Suprapubic skin (tissue), 4 donors: Measurements from ENCODE around the gene RPL35. TPM values are rescaled to one million over a fixed set of nuclear protein-coding genes. Genes with fewer than 3 reads are reported as not detected.
"Not testable (repeated sequence)": the region's sequence is repeated elsewhere in the genome, so short reads cannot be mapped to it uniquely, and the experiment has no call there.

Experiments used
- DNase-seq, 2 donors: peaks; one replicate each; pipeline ENCODE4 v3.0.0-alpha.2; 2019; ENCODE audit warnings: low spot score in 2 of 2
- H3K27ac ChIP-seq: fragments of 200-600 bp; sonication (generic); one replicate; pipeline ENCODE4 v1.5.1; 2019
- H3K27me3 ChIP-seq: fragments of 200-600 bp; sonication (generic); one replicate; pipeline ENCODE4 v1.5.1; 2019
- H3K36me3 ChIP-seq: fragments of 200-600 bp; sonication (generic); one replicate; pipeline ENCODE4 v1.5.1; 2019
- H3K4me1 ChIP-seq: fragments of 200-600 bp; sonication (generic); one replicate; pipeline ENCODE4 v1.5.1; 2019
- H3K4me3 ChIP-seq: fragments of 200-600 bp; sonication (generic); one replicate; pipeline ENCODE4 v1.5.1; 2019; ENCODE audit warnings: mild to moderate bottlenecking
- H3K9me3 ChIP-seq: fragments of 200-600 bp; sonication (generic); one replicate; pipeline ENCODE4 v1.5.1; 2019
- EP300 ChIP-seq: sonication (generic); formaldehyde crosslinking; IDR thresholded peaks from one replicate; pipeline ENCODE4 v1.6.1; 2017; ENCODE audit warnings: antibody characterized with exemption
- POLR2A ChIP-seq, 2 donors: fragments of 450-650 bp; IDR thresholded peaks; one replicate each; pipeline ENCODE4 v1.6.1; 2017; ENCODE audit warnings: antibody characterized with exemption in 2 of 2, mild to moderate bottlenecking in 2 of 2, moderate library complexity in 2 of 2
- POLR2AphosphoS5 ChIP-seq, 3 donors: sonication (generic); formaldehyde crosslinking; IDR thresholded peaks; one replicate each; pipeline ENCODE4 v1.6.1; 2017; ENCODE audit warnings: antibody characterized with exemption in 3 of 3
- WGBS: methylation state at CpG from one replicate; pipeline ENCODE4 v1.1.5; 2018; 5-methylcytosine and 5-hydroxymethylcytosine counted together
- total RNA-seq, 4 donors: library from RNA; depleted of rRNA; stranded (reverse); fragments of >200 nt; gene quantifications; one replicate each; pipeline ENCODE4 v1.1.0, GENCODE V29; 2016
- TF ChIP-seq, protein P1 (sequence below), 2 donors: fragments of 200-600 bp in 1 of 2; fragments of 450-650 bp in 1 of 2; sonication (generic) in 1 of 2; IDR thresholded peaks; one replicate each; pipeline ENCODE4 v1.5.1; 2016 to 2019; ENCODE audit warnings: antibody characterized with exemption in 2 of 2, mild to moderate bottlenecking in 1 of 2, moderate library complexity in 1 of 2

Gene RPL35
- total RNA-seq, 4 donors from 2014 or later = 1,001 to 2,050 (median 1,799) TPM

DNA sequence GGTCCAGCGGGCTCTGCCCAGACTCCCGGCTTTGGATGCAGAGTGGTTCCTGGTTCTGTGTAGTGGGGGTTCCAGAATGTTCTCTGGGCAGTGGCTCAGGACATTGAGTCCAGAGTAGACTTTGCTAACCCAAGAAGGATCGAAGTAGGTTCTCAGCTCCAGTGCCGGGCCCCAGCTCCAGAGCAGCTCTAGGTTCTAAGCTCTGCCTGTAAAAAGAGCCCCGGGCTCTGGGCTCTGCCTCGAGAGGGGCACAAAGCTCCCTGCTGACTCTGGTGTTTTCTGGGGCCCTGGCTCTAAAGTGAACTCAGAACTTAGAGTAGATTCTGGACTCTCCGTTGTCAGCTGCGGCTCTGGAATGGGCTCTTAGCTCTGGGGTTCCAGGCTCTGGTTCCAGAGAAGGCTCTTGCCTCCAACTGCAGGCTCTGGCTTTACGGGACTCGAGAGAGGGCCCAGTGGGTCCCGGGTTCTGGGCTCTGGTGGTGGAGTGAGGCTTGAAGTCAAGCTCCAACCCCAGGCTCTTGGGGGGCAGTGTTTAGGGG lies 8.1 kb downstream of the RPL35 start:
- Histone ChIP-seq H3K4me3 (peak overlapping the region; percentile 55), H3K4me1 (peaks cover 21% of the 10 kb centered on the region), H3K36me3 (peaks cover 25% of the 10 kb centered on the region), H3K27me3 (no peaks in the 10 kb centered on the region), H3K27ac (no peak overlapping the region), H3K9me3 (no peaks in the 10 kb centered on the region)
- WGBS = 49% methylated on average over 6 of the region's 11 CpGs
- no peak for DNase-seq
- TF ChIP-seq POLR2AphosphoS5 (IDR thresholded peaks at IDR 0.05) (no peak), EP300 (no peak), POLR2A (IDR thresholded peaks at IDR 0.05) (no peak)
- TF ChIP-seq, protein P1, sequence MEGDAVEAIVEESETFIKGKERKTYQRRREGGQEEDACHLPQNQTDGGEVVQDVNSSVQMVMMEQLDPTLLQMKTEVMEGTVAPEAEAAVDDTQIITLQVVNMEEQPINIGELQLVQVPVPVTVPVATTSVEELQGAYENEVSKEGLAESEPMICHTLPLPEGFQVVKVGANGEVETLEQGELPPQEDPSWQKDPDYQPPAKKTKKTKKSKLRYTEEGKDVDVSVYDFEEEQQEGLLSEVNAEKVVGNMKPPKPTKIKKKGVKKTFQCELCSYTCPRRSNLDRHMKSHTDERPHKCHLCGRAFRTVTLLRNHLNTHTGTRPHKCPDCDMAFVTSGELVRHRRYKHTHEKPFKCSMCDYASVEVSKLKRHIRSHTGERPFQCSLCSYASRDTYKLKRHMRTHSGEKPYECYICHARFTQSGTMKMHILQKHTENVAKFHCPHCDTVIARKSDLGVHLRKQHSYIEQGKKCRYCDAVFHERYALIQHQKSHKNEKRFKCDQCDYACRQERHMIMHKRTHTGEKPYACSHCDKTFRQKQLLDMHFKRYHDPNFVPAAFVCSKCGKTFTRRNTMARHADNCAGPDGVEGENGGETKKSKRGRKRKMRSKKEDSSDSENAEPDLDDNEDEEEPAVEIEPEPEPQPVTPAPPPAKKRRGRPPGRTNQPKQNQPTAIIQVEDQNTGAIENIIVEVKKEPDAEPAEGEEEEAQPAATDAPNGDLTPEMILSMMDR (IDR thresholded peaks at IDR 0.05) = no peak

DNA sequence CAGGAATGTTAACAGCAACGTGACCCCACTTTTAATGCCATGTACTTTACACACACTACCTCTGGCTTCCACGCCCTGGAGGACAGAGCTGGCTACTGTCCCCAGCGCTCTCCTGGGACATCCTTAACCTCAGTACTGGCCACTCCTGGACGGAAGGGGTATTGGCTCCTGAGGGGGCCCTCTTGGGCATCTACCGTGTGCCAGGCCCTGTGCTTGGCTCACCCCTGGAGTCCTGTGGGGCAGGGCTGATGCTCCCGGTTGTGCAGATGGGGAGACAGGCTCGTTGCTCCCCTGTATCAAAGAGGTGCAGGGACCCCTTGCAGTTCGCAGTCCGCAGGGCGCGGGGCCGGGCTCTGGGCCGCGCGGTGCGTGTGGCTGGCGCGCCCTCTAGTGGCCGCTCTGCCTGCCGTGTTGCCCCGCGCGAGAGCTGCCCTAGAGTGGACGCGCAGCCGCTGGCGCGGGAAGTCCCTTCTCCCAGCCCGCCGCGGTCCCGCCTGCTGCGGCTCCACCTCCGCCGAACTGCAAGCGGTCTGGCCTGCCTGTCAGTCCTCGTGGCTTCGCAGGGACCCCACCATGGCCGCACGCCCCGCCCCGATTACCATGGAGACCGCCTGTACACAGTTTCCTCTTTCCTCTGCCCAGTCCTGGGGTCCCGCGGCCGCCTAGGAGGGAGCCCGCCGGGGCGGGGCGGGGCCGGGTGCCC lies 8.8 kb downstream of the RPL35 start, which contains the start of gene WDR38:
WDR38 (plus strand) TSS at position 632 of the 703 bp plus-strand sequence. CDS start 72 bp downstream, outside the sequence.
- peak within 1 kb of the TSS; percentile 55 for H3K4me3 ChIP-seq
- H3K36me3 ChIP-seq = peaks cover 18% of the 10 kb centered on the region
- 4% methylated on average over 10 of the region's 51 CpGs for WGBS
- peaks cover 18% of the 10 kb centered on the region for H3K4me1 ChIP-seq
- no peaks in the 10 kb centered on the region for H3K27me3 ChIP-seq
- TF ChIP-seq EP300 (no peak), POLR2A (IDR thresholded peaks at IDR 0.05) (no peak)
- TF ChIP-seq, protein P1 (IDR thresholded peaks at IDR 0.05) = peak; percentile 84 to 97
- peak in 1 of 2 donors; percentile 88 for DNase-seq
- H3K9me3 ChIP-seq = no peaks in the 10 kb centered on the region
- H3K27ac ChIP-seq = no peak within 1 kb of the TSS

DNA sequence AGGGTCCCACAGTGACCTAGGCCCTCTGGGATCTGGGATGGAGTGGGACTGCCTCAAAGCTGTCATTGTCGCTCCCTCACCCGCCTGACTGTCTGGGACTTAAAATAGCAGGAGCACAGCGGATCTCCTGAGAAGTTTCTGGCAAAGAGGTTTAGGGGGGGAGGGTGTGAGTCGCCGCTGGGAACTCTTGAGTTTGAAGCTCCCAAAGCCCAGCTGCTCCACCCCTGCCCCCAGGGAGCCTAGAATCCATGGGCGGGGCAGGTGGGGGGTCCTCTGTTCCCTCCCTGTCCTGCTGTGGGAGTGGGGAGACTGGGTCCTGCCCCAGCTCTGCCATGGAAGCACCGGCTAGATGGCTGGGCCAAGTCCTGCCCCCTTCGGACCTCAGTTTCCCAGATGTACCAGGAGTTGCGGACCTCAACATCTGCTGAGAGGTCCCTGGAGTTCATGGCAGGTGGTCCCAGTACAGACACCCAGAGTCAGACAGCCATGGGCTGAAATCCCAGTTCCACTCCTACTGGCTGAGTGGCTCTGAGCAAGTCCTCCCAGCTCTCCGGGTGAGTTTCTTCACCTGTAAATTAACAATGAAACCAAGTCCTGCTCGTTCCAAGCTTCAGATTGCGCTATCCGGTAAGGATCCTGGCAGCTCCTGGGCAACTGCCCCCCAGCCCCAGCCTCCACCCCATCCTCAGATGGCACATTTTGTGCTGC lies 9.5 kb downstream of the RPL35 start:
- H3K27ac ChIP-seq = no peak overlapping the region
- H3K9me3 ChIP-seq = no peaks in the 10 kb centered on the region
- H3K4me1 ChIP-seq = peaks cover 18% of the 10 kb centered on the region
- no peaks in the 10 kb centered on the region for H3K27me3 ChIP-seq
- 21% methylated on average over 4 of the region's 13 CpGs for WGBS
- no peak for DNase-seq
- peaks cover 11% of the 10 kb centered on the region for H3K36me3 ChIP-seq
- H3K4me3 ChIP-seq = peak overlapping the region; percentile 55
- TF ChIP-seq POLR2AphosphoS5 (IDR thresholded peaks at IDR 0.05) = no peak
- TF ChIP-seq POLR2A (IDR thresholded peaks at IDR 0.05) = no peak
- no peak for TF ChIP-seq EP300
- TF ChIP-seq, protein P1 (IDR thresholded peaks at IDR 0.05) = no peak

DNA sequence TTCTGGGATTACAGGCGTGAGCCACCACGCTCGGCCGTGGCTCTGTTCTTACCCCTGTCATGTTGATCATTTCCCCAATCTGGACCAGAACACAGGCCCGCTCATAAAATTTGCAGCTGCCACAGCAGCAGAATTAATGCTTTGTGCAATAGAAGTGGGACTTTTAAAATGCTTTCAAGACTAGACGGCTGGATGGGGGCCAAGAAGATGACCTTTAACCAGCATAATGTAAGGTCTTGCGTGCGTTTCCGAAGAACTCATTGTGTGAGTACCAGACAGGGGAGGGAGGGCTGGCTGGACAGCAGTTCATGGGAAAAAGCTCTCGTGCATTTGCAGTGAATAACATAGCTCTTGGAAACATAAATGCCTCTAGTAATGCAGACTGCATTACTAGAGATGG lies 12.0 kb downstream of the RPL35 start:
- TF ChIP-seq POLR2AphosphoS5 (IDR thresholded peaks at IDR 0.05) (no peak), EP300 (no peak), POLR2A (IDR thresholded peaks at IDR 0.05) (no peak)
- TF ChIP-seq, protein P1 (IDR thresholded peaks at IDR 0.05) = no peak
- no peaks in the 10 kb centered on the region for H3K36me3 ChIP-seq
- WGBS = 72% methylated on average over 10 of the region's 10 CpGs
- no peak overlapping the region for H3K27ac ChIP-seq
- no peaks in the 10 kb centered on the region for H3K9me3 ChIP-seq
- H3K4me3 ChIP-seq = no peak overlapping the region
- DNase-seq = no peak
- peaks cover 18% of the 10 kb centered on the region for H3K4me1 ChIP-seq
- H3K27me3 ChIP-seq = no peaks in the 10 kb centered on the region

DNA sequence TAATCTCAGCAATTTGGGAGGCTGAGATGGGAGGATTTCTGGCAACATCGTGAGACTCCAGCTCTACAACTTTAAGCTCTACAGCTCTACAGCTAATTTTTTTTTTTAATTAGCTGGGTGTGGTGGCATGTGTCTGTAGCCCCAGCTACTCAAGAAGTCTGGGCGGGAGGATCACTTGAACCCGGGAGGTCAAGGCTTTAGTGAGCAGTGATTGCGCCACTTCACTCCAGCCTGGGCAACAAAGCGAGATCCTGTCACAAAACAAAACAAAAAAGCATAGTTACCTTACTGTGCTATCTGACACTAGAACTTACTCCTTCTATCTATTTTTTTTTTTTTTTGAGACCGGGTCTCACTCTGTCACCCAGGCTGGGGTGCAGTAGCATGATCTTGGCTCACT lies 14.8 kb downstream of the RPL35 start:
- Histone ChIP-seq H3K4me3 (no peak overlapping the region), H3K27me3 (no peaks in the 10 kb centered on the region), H3K9me3 (no peaks in the 10 kb centered on the region), H3K4me1 (peaks cover 1% of the 10 kb centered on the region), H3K27ac (no peak overlapping the region), H3K36me3 (no peaks in the 10 kb centered on the region)
- no peak for DNase-seq
- 78% methylated on average over 6 of the region's 6 CpGs for WGBS
- TF ChIP-seq POLR2AphosphoS5 (IDR thresholded peaks at IDR 0.05) (no peak), EP300 (no peak), POLR2A (IDR thresholded peaks at IDR 0.05) (no peak)
- TF ChIP-seq, protein P1 (IDR thresholded peaks at IDR 0.05) = no peak

DNA sequence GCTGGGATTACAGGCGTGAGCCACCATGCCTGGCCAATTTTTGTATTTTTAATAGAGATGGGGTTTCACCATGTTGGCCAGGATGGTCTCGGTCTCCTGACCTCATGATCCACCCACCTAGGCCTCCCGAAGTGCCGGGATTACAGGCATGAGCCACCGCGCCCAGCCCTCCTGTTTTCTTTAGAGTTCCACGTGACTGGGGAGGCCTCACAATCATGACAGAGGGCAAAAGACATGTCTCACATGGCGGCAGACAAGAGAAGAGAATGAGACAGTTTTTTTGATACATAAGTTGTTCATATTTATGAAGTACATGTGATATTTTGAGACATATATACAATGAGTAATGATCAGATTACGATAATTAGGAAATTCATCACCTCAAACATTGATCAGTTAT lies 15.3 kb downstream of the RPL35 start:
- not testable (repeated sequence) for H3K4me3 ChIP-seq, H3K9me3 ChIP-seq, H3K36me3 ChIP-seq, H3K27me3 ChIP-seq, H3K4me1 ChIP-seq, H3K27ac ChIP-seq, DNase-seq
- 96% methylated on average over 9 of the region's 9 CpGs for WGBS
